Astrocyte (in vitro differentiated cells and primary cell): ENCODE results near the gene ARFGAP2. TPM values are rescaled to one million over a fixed set of nuclear protein-coding genes. Genes with fewer than 3 reads are reported as not detected.

Source experiments
- DNase-seq: peaks from one replicate; pipeline ENCODE4 v3.0.0-alpha.2; 2010; ENCODE audit warnings: low read depth
- FAIRE-seq: peaks from 2 replicates; lab custom pipeline; 2011; peaks lifted over from hg19 to GRCh38; lab: Jason Lieb, UNC
- H2AFZ ChIP-seq: 2 replicates; pipeline ENCODE4 v1.6.0; 2012; ENCODE audit warnings: low read depth, low read length, inconsistent platforms
- H3K27ac ChIP-seq: 2 replicates; pipeline ENCODE4 v1.5.1; 2011; ENCODE audit warnings: low read depth, low read length, inconsistent platforms
- H3K27me3 ChIP-seq: 2 replicates; pipeline ENCODE4 v1.6.0; 2011; ENCODE audit warnings: low read length, inconsistent platforms; ENCODE audit not compliant: insufficient read depth
- H3K36me3 ChIP-seq: 2 replicates; pipeline ENCODE4 v1.5.1; 2011; ENCODE audit warnings: low read length, inconsistent platforms; ENCODE audit not compliant: insufficient read depth
- H3K4me1 ChIP-seq: 2 replicates; pipeline ENCODE4 v1.5.1; 2011; ENCODE audit warnings: low read length, inconsistent platforms; ENCODE audit not compliant: insufficient read depth
- H3K4me2 ChIP-seq: 2 replicates; pipeline ENCODE4 v1.6.0; 2012; ENCODE audit warnings: low read length, inconsistent platforms
- H3K4me3 ChIP-seq: 2 replicates; pipeline ENCODE4 v1.5.1; 2011; ENCODE audit warnings: low read depth, mild to moderate bottlenecking, low read length, inconsistent platforms; ENCODE audit not compliant: insufficient read depth
- H3K79me2 ChIP-seq: 2 replicates; pipeline ENCODE4 v1.6.0; 2012; ENCODE audit warnings: mild to moderate bottlenecking, low read length, inconsistent platforms; ENCODE audit not compliant: insufficient read depth
- H3K9ac ChIP-seq: 2 replicates; pipeline ENCODE4 v1.6.0; 2012; ENCODE audit warnings: mild to moderate bottlenecking, low read length, inconsistent platforms
- H3K9me3 ChIP-seq: 2 replicates; pipeline ENCODE4 v1.5.1; 2012; ENCODE audit warnings: low read depth, mild to moderate bottlenecking, low read length, inconsistent platforms; ENCODE audit not compliant: insufficient read depth
- H4K20me1 ChIP-seq: 2 replicates; pipeline ENCODE4 v1.6.0; 2012; ENCODE audit warnings: low read length, inconsistent platforms; ENCODE audit not compliant: insufficient read depth
- H3K27ac Mint-ChIP-seq: one replicate; pipeline ENCODE4 v1.8.0; 2021; ENCODE audit warnings: mild to moderate bottlenecking, mixed read lengths; ENCODE audit not compliant: unreplicated experiment
- H3K27me3 Mint-ChIP-seq: one replicate; pipeline ENCODE4 v1.8.0; 2021; ENCODE audit warnings: low read depth, mixed read lengths; ENCODE audit not compliant: unreplicated experiment
- H3K36me3 Mint-ChIP-seq: one replicate; pipeline ENCODE4 v1.8.0; 2021; ENCODE audit warnings: low read depth, mixed read lengths; ENCODE audit not compliant: unreplicated experiment
- H3K4me1 Mint-ChIP-seq: one replicate; pipeline ENCODE4 v1.8.0; 2021; ENCODE audit warnings: low read depth, mixed read lengths; ENCODE audit not compliant: unreplicated experiment
- H3K4me3 Mint-ChIP-seq: one replicate; pipeline ENCODE4 v1.8.0; 2021; ENCODE audit warnings: mild to moderate bottlenecking, moderate library complexity, mixed read lengths; ENCODE audit not compliant: unreplicated experiment
- H3K9me3 Mint-ChIP-seq: one replicate; pipeline ENCODE4 v1.8.0; 2021; ENCODE audit warnings: mild to moderate bottlenecking, mixed read lengths; ENCODE audit not compliant: unreplicated experiment
- EZH2 ChIP-seq: IDR thresholded peaks from 2 replicates; pipeline ENCODE4 v1.6.1; 2012; ENCODE audit warnings: mild to moderate bottlenecking, low read length, inconsistent platforms; ENCODE audit not compliant: insufficient read depth
- total RNA-seq: library from RNA; stranded (reverse); gene quantifications from 2 replicates; pipeline ENCODE4 v1.2.1, GENCODE V29; 2021
- TF ChIP-seq, protein P1 (sequence below): IDR thresholded peaks from 2 replicates; pipeline ENCODE4 v1.5.1; 2011; ENCODE audit warnings: low read depth, mild to moderate bottlenecking, inconsistent platforms, low read length, moderate library complexity; ENCODE audit not compliant: insufficient read depth

ARFGAP2 gene
- total RNA-seq, 1 donor from 2014 or later, result 51.0 TPM

GRCh38 chr11:47185305-47186075, 8.8 kb upstream of the ARFGAP2 start:
- Histone ChIP-seq H3K9ac (peak overlapping the region; percentile 80), H3K36me3 (no peaks in the 10 kb centered on the region), H3K4me2 (peak overlapping the region; percentile 93), H3K4me3 (peak overlapping the region; percentile 66), H3K27me3 (no peaks in the 10 kb centered on the region), H3K79me2 (peaks cover 35% of the 10 kb centered on the region), H3K9me3 (no peaks in the 10 kb centered on the region), H2AFZ (peak overlapping the region; percentile 85), H3K4me1 (peaks cover 35% of the 10 kb centered on the region), H3K27ac (peak overlapping the region; percentile 59), H4K20me1 (peaks cover 15% of the 10 kb centered on the region)
- Mint-ChIP-seq H3K36me3 (peaks cover 5% of the 10 kb centered on the region), H3K4me1 (peaks cover 16% of the 10 kb centered on the region), H3K9me3 (no peaks in the 10 kb centered on the region), H3K27ac (peak overlapping the region; percentile 34), H3K27me3 (no peaks in the 10 kb centered on the region), H3K4me3 (peak overlapping the region; percentile 83)
- FAIRE-seq (no peak), DNase-seq (no peak)
- TF ChIP-seq, protein P1, sequence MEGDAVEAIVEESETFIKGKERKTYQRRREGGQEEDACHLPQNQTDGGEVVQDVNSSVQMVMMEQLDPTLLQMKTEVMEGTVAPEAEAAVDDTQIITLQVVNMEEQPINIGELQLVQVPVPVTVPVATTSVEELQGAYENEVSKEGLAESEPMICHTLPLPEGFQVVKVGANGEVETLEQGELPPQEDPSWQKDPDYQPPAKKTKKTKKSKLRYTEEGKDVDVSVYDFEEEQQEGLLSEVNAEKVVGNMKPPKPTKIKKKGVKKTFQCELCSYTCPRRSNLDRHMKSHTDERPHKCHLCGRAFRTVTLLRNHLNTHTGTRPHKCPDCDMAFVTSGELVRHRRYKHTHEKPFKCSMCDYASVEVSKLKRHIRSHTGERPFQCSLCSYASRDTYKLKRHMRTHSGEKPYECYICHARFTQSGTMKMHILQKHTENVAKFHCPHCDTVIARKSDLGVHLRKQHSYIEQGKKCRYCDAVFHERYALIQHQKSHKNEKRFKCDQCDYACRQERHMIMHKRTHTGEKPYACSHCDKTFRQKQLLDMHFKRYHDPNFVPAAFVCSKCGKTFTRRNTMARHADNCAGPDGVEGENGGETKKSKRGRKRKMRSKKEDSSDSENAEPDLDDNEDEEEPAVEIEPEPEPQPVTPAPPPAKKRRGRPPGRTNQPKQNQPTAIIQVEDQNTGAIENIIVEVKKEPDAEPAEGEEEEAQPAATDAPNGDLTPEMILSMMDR, result no peak
- TF ChIP-seq EZH2, result no peak

- Histone ChIP-seq H3K9me3 (no peaks in the 10 kb centered on the region), H3K79me2 (peaks cover 35% of the 10 kb centered on the region), H3K9ac (peak overlapping the region; percentile 80), H3K36me3 (peaks cover 1% of the 10 kb centered on the region), H3K4me2 (peak overlapping the region; percentile 93), H2AFZ (peak overlapping the region; percentile 85), H3K27ac (no peak overlapping the region), H3K4me1 (peaks cover 35% of the 10 kb centered on the region), H3K27me3 (no peaks in the 10 kb centered on the region), H3K4me3 (peak overlapping the region; percentile 66), H4K20me1 (peaks cover 15% of the 10 kb centered on the region)
- Mint-ChIP-seq H3K36me3 (peaks cover 5% of the 10 kb centered on the region), H3K27me3 (no peaks in the 10 kb centered on the region), H3K4me1 (peaks cover 16% of the 10 kb centered on the region), H3K27ac (no peak overlapping the region), H3K4me3 (peak overlapping the region; percentile 83), H3K9me3 (no peaks in the 10 kb centered on the region)
- no peak for TF ChIP-seq EZH2
- TF ChIP-seq, protein P1, result no peak
- DNase-seq (no peak), FAIRE-seq (no peak)
These were observed 8.1 kb upstream of the ARFGAP2 start for GRCh38 chr11:47184711-47185304.
